Hepatocyte (in vitro differentiated cells): ENCODE measurements around the gene SLC16A7.

ENCODE experiments used
- CTCF ChIP-seq: fragments of 200-600 bp; sonication (generic); IDR thresholded peaks from 2 replicates; pipeline ENCODE4 v1.5.1; 2016; ENCODE audit warnings: antibody characterized with exemption, mild to moderate bottlenecking; ENCODE audit not compliant: poor library complexity
- EZH2phosphoT487 ChIP-seq: fragments of 200-600 bp; sonication (generic); IDR thresholded peaks from one replicate; pipeline ENCODE4 v1.6.1; 2018; ENCODE audit warnings: antibody characterized with exemption, mild to moderate bottlenecking, low read depth, moderate library complexity; ENCODE audit not compliant: unreplicated experiment, severe bottlenecking

- TF ChIP-seq CTCF (no peak), EZH2phosphoT487 (no peak)
These were observed 15.8 kb upstream of the SLC16A7 start for GRCh38 chr12:59580050-59580449.
